Activated CD8-positive, alpha-beta memory T cell treated with anti-CD3 and anti-CD28 coated beads for 1 hour (primary cell): ENCODE measurements around the gene MBOAT2.

Source experiments
- DNase-seq, 2 donors: peaks; one replicate each; pipeline ENCODE4 v3.0.0-alpha.2; 2020; ENCODE audit warnings: low read depth in 1 of 2; ENCODE audit errors: extremely low read depth in 1 of 2

MBOAT2 gene

GRCh38 chr2:8867363-8867762, 136.1 kb downstream of the MBOAT2 start:
- DNase-seq, result no peak

DNA sequence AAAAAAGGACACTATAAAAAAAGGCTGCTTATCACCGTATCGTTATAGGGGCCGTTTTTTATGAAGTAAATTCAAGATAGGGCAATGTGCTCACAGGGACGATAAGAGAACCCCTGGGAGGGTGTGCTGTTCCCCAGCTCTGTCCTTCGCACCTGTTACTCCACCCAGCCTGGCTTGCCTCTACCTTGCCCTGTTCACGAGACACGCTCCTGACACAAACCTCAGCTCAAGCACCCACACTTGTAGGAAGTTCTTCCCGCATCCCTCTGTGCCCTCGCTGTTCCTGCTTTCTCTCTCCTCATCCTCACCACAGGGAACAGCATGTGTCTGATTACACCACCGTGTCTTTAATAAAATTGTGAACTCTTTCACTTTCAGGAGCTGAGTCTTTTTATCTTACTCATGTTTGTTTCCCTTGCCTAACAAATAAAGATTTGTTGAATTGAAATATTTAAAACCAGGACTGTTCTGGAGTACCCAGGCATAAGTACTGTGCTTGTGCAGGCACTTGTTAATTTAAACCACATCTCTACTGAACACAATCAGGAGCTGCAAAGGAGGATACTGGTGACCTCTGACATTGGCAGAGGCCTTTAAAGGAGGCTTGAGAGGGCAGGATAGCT, 140.0 kb downstream of the MBOAT2 start:
- DNase-seq, result no peak

DNA sequence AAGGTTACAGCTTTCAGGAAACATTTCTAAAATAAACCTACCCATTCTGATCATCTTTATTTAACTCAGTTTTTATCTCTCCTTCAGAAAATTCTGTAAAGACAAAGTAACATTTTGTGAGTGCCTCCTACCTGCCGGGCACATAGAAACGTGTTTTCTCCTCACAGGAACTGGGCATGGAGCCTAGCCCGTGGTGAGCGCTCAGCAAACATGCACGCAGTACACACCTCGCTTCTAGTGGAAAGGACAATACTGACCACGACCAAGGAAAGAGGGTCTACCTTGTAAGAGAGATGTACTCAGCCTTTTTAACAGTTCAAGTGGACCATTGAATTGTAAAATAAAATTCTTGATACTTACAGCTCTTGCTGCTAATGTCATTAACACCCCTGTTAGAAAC, 141.3 kb downstream of the MBOAT2 start:
- DNase-seq, result no peak

DNA sequence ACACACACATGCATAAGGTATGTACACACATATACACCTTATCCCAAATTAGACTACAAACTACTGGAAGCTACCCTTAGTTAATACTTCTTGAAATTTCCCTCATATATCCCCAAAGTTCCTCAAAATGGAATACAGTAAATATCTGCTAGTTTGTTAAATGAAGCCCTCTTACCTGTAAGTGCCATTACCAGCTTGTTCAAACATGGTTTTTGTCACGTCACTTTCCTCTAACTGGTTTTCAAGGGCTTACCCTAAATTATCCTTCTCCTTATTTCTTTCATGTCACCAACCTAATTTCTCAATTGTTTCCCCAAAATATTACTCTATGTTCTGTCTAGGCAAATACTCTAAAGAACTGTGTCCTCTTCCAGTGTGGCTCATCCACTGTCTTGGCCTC, 141.7 kb downstream of the MBOAT2 start:
- DNase-seq, result no peak

GRCh38 chr2:8860239-8860638, 143.2 kb downstream of the MBOAT2 start:
- no peak for DNase-seq

DNA sequence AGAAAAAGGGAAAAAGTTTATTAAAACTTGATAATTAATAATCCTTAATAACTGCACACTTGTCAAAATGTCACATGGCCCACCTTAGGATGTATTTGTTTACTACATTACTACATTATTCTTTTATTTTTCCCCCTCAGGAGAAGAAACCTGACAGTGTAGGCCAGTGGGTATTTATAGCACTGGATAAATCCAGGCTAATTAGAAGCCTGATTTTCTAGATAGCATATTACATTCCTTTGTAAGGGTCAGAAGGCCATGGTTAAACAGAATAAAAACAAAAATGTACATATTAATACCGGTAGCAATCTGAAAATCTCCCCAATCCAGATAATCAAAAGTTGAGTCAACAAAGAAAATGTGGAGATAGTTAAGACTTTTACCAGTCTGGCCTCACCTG, 144.6 kb downstream of the MBOAT2 start:
- DNase-seq, result no peak

DNA sequence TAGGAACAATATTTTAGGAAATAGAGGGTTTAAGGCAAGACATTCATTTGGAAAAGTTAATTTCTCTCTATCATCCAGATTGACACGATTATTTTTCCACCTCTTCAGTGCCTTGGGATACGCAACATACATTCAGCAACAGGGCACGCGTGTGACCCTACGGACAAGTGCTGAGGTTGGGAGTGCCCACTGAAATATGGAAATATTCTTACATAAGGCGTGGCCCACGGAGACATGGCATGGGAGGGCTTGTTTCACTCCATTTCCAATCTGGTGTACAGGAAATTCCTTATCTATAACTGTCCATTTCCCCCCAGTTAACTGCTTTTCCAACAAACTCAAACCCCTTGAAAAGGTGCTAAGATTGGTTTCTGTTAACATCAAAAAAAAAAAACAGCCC, 145.2 kb downstream of the MBOAT2 start:
- DNase-seq, result no peak

- no peak for DNase-seq
These were observed 145.8 kb downstream of the MBOAT2 start for GRCh38 chr2:8857709-8858108.

DNA sequence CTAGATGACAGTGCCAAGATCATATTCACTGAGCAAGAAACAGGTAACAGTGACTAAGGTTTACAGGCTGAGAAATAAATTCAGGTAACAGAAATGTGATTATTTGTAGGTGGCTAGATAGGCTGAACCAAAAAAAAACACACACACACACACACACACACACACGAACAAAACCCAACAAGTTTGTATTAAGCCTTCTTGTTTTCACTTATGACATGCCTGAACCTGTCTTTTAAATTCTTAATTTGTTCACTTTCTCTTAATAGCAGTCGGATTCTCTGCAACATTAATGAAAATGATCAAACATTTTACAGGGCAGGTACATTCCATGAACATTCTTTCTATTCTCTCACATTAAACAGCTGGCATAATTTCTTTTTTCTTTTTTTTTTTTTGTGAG, 147.3 kb downstream of the MBOAT2 start:
- no peak for DNase-seq

- DNase-seq, result no peak
These were observed 148.5 kb downstream of the MBOAT2 start for GRCh38 chr2:8855010-8855409.

GRCh38 chr2:8853426-8853825, 150.1 kb downstream of the MBOAT2 start:
- no peak for DNase-seq

DNA sequence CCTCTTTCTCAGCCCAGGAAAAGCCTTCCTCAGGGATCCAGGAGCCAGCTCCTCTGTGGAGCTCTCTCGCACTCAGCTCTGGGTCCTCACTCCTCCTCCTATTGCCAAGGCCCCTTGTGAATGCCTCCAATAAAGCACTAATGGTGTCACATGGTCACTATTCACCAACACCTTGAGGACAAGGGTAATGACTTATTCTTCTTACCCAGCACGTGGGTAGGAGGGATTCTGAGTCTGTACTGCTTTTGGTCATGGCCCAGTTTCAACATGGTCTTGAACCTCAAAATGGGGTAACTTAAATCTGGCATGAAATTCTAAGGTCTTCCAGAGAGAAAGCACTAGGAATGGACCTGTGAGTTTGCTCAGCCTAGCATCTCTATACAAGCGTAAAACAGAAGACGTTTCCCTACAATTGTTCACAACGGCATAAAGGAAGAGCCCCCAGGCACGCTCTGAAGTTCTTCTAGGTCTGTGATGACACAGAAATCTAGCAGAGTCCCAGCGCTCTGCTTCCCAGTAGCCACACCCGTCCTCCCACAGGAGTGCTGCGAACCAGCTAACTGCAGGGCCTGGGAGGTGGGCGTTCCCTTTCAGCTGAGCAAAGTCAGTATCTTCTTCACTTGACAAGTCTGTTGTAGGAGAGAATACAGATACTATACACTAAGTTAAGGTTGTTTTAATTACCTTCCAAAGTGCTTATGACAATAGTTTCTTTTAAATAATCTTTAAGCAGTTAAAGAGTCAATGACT, 151.5 kb downstream of the MBOAT2 start:
- no peak for DNase-seq

DNA sequence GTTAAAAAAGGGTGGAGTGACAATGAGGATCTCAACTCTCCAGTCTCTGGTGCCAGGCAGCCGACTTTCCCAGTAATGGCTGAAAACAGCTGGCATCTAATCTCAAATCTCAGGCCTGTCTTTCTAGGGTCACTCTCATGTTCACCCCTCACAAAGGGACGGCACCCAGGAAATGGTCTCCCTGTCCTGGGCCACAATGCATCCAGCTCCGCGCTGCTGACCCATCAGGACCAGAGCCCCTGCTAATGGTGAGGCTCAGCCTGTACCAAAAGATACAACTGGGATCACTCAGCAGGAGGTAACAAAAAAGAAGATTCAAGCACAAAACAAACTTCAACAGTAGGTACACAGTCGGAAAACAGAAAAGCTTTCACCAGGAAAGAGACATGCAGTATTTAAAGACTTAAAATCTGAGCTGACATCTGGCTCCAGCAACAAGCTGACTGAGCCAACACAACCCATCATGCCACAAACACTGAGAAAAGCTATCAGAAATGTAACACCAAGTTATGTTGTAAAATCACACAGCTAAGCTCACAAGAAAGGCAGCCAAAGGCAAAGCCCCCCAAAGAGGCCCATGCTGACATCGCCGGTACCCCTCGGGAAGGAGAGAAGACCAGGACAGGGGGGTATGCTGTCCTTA, 152.5 kb downstream of the MBOAT2 start:
- DNase-seq, result no peak

DNA sequence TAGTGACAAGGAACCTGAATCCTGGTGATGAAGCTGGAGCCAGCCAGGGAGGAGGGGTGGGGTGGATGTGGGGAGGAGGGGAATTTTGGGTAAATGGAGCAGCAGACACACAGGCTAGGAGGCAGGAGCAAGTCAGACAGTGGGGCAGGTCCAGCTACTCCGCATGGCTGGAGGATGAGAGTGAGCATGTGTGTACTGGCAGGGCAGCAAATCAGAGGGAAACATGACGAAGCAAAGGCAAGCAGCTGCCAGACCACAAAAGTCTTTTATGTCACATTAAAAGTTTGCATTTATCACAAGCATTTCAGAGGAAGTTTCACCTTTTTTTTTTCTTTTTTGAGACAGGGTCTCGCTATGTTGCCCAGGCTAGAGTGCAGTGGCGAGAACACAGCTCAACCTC, 154.2 kb downstream of the MBOAT2 start:
- no peak for DNase-seq

- DNase-seq, result no peak
These were observed 155.0 kb downstream of the MBOAT2 start for GRCh38 chr2:8848328-8849100.

DNA sequence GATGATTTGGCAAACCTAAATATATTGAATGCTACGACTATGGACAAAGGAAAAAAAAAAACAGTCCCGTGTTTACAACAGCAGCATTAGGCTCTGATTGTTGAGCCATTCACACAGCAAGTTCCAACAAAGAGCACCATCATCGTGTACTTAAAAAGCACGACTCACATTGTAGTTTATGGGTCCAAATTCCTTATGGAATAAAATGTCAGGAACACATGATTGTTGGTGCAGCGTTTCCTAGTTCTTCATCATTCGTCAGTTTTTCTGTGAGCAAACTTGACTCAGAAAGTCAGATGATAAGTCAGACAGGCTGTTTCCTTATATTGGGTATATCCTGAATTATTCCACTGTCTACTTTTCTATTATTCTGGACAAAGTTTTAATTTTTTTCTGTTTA, 156.1 kb downstream of the MBOAT2 start:
- DNase-seq, result no peak

GRCh38 chr2:8841932-8842331, 161.6 kb downstream of the MBOAT2 start:
- DNase-seq, result no peak

DNA sequence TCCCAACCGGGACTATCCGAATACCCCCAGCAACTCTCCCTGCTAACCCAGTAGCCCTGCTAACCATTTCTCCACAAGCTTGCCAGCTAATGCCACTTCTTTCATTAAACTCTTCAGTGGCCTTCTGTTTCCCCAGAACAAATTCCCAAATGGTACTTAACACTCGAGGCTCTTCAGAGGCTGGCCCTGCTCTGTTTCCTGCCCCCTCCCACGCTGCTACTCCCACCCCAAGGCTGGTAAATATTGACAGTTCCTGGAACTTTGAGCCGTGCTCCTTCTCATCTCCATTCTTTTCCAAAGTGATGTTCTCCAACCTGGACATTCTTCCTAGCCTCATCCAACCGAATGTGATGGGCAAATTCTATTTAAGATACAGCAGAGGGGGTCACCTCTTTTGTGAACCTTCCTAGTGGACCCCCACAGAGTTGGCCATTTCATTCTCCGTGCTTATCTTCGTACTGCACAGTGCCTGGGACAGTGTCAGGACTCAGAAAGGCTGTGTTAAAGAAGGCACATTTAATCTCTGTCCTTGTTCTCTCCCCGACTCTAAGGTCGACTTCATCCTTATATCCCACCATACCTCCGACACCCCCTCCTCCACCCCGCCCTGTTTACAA, 162.9 kb downstream of the MBOAT2 start:
- no peak for DNase-seq

DNA sequence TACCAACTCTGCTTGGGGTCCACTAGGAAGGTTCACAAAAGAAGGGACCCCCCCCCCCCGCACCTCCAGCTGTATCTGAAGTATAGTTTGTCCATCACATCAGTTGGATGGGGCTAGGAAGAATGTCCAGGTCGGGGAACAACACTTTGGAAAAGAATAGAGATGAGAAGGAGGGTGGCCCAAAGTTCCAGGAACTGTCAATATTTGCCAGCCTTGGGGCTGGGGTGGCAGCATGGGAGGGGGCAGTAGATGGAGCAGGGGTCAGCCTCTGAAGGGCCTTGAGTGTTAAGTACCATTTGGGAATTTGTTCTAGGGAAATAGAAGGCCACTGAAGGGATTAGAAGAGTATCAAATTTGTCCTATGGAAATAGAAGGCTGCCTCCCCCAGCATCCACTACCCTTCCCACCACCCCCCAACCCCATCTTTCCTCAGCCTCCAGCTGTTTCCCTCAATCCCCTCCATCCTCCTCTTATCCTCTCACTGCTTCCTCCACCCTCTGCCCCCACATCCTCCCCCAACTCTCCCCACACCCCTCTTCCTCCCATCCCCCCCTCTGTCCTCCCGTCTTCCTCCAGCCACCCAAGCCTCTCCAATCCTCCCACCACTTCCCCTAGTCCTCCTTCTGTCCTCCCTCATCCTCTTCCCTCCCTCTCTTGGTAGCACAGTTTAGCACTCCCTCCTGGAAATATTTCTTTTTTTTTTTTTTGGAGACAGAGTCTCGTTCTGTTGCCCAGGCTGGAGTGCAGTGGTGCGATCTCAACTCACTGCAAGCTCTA, 164.1 kb downstream of the MBOAT2 start:
- no peak for DNase-seq

DNA sequence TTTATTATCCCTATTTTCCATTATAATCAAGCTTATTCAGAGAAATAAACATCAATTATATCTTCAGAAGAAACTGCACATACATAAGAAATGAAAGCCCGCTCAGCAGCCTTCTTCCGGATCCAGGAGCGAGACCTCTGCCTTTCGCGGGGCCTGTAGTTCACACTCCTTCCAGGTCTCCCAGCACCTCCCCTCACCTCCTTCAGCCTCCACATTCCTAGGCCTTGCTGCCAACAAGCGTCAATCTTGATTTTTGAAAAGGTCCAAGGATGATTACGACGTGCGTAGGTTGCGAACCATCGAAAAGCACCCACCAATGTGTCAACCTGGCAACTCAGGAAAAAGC, 165.7 kb downstream of the MBOAT2 start:
- DNase-seq, result no peak
